ENCODE results near the gene AOX1. TPM values are rescaled to one million over a fixed set of nuclear protein-coding genes. Genes with fewer than 3 reads are reported as not detected.

Gene AOX1
- total and polyA plus RNA-seq, 2 experiments from 2014 or later: 1.4 to 5.0 TPM

- no peaks in the 10 kb centered on the region for H3K4me1 ChIP-seq (ENCODE audit: insufficient read depth)
- H3K27ac ChIP-seq (ENCODE audit: low read depth): no peak overlapping the region
- H3K79me2 ChIP-seq (replicated peaks; ENCODE audit: insufficient read depth): no peaks in the 10 kb centered on the region
- H2AFZ ChIP-seq: no peak overlapping the region
- no peaks in the 10 kb centered on the region; the same call in none of the 3 replicates for H3K4me1 Mint-ChIP-seq
- TF ChIP-seq REST (IDR thresholded peaks at IDR 0.05; ENCODE audit: unreplicated experiment) (no peak), EZH2 (IDR thresholded peaks at IDR 0.05; ENCODE audit: low read depth, unreplicated experiment) (no peak), ETS1 (IDR thresholded peaks at IDR 0.05) (no peak), STAT1 (IDR thresholded peaks at IDR 0.05; ENCODE audit: unreplicated experiment) (no peak), EZH2phosphoT487 (IDR thresholded peaks at IDR 0.05; ENCODE audit: unreplicated experiment) (no peak), CREB1 (CRISPR knock-in tag; IDR thresholded peaks at IDR 0.05; ENCODE audit: low read depth) (no peak), ZNF114 (CRISPR knock-in tag; IDR thresholded peaks at IDR 0.05) (no peak), ZNF462 (CRISPR knock-in tag; IDR thresholded peaks at IDR 0.05) (no peak), POLR2AphosphoS5 (IDR thresholded peaks at IDR 0.05; ENCODE audit: low read depth) (no peak), JUNB (IDR thresholded peaks at IDR 0.05; ENCODE audit: unreplicated experiment) (no peak), NANOG (IDR thresholded peaks at IDR 0.05; ENCODE audit: borderline replicate concordance) (no peak), ZNF331 (CRISPR knock-in tag; IDR thresholded peaks at IDR 0.05; ENCODE audit: low read depth) (no peak)
- TF ChIP-seq, protein P1, sequence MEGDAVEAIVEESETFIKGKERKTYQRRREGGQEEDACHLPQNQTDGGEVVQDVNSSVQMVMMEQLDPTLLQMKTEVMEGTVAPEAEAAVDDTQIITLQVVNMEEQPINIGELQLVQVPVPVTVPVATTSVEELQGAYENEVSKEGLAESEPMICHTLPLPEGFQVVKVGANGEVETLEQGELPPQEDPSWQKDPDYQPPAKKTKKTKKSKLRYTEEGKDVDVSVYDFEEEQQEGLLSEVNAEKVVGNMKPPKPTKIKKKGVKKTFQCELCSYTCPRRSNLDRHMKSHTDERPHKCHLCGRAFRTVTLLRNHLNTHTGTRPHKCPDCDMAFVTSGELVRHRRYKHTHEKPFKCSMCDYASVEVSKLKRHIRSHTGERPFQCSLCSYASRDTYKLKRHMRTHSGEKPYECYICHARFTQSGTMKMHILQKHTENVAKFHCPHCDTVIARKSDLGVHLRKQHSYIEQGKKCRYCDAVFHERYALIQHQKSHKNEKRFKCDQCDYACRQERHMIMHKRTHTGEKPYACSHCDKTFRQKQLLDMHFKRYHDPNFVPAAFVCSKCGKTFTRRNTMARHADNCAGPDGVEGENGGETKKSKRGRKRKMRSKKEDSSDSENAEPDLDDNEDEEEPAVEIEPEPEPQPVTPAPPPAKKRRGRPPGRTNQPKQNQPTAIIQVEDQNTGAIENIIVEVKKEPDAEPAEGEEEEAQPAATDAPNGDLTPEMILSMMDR (conservative IDR thresholded peaks at IDR 0.05; ENCODE audit: low read depth in 2 of 2): no peak
- no peak overlapping the region for H3K4me3 Mint-ChIP-seq
- H4K20me1 ChIP-seq (replicated peaks; ENCODE audit: insufficient read depth): no peaks in the 10 kb centered on the region
- DNase-seq (ENCODE audit: low spot score) (no peak), ATAC-seq (no peak)
- H3K36me3 Mint-ChIP-seq (ENCODE audit: low read depth): no peaks in the 10 kb centered on the region
- no peaks in the 10 kb centered on the region for H3K9me3 Mint-ChIP-seq
- H3K9me2 ChIP-seq (ENCODE audit: insufficient read depth): no peaks in the 10 kb centered on the region
- H3K27me3 Mint-ChIP-seq (ENCODE audit: insufficient read depth, low read depth, poor library complexity): no peaks in the 10 kb centered on the region
- no peaks in the 10 kb centered on the region for H3K36me3 ChIP-seq (ENCODE audit: insufficient read depth)
- H3K4me3 ChIP-seq: no peak overlapping the region
- H3K27me3 ChIP-seq (ENCODE audit: insufficient read depth): no peaks in the 10 kb centered on the region
- no peak overlapping the region for H3K27ac Mint-ChIP-seq
- no peak overlapping the region for H3K4me2 ChIP-seq
- H3F3A ChIP-seq (replicated peaks; ENCODE audit: low read depth): no peaks in the 10 kb centered on the region
Measured at GRCh38 chr2:200640176-200640575, 54.4 kb downstream of the AOX1 start.

Data from GM23338 (cell line).